GM10266 (cell line): ENCODE data around the gene HELZ2.

Experiments
- DNase-seq: peaks from one replicate; pipeline ENCODE4 v3.0.0; 2012; ENCODE audit errors: extremely low spot score
- TF ChIP-seq, protein P1 (sequence below): IDR thresholded peaks from 2 replicates; pipeline ENCODE4 v1.5.1; 2012; ENCODE audit warnings: mild to moderate bottlenecking, low read depth; ENCODE audit not compliant: control insufficient read depth, insufficient read depth; ENCODE audit errors: missing control alignments

HELZ2 gene

DNA sequence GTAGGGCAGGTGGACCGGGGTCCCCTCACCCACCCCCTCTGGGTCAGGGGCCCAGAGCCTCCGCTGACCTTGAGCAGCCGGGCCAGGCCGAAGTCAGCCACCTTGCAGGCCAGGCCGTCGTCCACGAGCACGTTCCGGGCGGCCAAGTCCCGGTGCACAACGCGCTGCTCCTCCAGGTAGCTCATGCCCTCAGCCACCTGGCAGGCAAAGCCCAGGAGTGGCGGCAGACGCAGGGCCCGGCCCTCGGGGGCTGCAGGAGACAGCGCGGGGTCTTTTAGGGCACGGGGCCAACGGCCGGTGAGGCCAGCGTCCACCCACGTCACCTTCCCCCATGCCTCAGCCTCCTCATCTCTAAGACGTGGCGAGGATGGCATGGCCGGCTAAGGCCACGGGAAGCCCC is 32.7 kb downstream of the HELZ2 start:
- DNase-seq = no peak
- TF ChIP-seq, protein P1, sequence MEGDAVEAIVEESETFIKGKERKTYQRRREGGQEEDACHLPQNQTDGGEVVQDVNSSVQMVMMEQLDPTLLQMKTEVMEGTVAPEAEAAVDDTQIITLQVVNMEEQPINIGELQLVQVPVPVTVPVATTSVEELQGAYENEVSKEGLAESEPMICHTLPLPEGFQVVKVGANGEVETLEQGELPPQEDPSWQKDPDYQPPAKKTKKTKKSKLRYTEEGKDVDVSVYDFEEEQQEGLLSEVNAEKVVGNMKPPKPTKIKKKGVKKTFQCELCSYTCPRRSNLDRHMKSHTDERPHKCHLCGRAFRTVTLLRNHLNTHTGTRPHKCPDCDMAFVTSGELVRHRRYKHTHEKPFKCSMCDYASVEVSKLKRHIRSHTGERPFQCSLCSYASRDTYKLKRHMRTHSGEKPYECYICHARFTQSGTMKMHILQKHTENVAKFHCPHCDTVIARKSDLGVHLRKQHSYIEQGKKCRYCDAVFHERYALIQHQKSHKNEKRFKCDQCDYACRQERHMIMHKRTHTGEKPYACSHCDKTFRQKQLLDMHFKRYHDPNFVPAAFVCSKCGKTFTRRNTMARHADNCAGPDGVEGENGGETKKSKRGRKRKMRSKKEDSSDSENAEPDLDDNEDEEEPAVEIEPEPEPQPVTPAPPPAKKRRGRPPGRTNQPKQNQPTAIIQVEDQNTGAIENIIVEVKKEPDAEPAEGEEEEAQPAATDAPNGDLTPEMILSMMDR = no peak

DNA sequence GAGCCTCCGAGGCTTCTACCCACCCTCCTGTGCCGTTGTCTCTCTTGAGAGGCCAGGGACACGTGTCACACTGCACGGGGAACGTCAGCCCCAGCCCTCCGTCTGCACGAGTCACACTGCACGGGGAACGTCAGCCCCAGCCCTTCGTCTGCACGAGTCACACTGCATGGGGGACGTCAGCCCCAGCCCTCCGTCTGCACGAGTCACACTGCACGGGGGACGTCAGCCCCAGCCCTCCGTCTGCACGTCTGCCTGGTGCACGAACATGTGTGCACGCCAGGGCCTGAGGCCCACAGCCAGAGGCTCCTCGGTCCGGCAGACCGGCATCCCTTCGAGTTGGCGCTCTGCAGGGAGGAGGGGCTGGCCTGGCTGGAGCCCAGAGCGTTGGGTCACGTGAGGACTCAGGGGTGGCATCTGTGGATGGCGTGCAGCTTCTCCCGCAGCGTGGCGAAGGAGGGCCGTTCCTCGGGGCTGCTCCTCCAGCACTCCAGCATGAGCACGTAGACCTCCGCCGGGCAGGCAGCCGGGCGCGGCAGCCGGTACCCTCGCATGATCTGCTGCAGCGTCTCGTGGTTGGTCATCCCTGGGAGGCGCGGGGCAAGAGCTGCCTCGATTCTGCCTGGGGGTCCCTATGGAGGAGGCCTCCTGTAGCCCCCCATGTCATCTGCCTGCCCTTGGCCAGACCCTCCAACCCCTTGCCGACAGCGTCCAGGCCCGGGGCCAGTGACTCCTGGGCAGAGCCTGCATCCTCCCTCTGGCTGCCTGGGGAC is 33.4 kb downstream of the HELZ2 start:
- TF ChIP-seq, protein P1 = no peak
- no peak for DNase-seq

- TF ChIP-seq, protein P1 = no peak
Measured at GRCh38 chr20:63539441-63540370, 34.3 kb downstream of the HELZ2 start.

GRCh38 chr20:63539092-63539430 is 35.0 kb downstream of the HELZ2 start:
- TF ChIP-seq, protein P1 = no peak
- no peak for DNase-seq

More at GRCh38 chr20:63539441-63540370, 34.3 kb downstream of the HELZ2 start:
- no peak for DNase-seq

DNA sequence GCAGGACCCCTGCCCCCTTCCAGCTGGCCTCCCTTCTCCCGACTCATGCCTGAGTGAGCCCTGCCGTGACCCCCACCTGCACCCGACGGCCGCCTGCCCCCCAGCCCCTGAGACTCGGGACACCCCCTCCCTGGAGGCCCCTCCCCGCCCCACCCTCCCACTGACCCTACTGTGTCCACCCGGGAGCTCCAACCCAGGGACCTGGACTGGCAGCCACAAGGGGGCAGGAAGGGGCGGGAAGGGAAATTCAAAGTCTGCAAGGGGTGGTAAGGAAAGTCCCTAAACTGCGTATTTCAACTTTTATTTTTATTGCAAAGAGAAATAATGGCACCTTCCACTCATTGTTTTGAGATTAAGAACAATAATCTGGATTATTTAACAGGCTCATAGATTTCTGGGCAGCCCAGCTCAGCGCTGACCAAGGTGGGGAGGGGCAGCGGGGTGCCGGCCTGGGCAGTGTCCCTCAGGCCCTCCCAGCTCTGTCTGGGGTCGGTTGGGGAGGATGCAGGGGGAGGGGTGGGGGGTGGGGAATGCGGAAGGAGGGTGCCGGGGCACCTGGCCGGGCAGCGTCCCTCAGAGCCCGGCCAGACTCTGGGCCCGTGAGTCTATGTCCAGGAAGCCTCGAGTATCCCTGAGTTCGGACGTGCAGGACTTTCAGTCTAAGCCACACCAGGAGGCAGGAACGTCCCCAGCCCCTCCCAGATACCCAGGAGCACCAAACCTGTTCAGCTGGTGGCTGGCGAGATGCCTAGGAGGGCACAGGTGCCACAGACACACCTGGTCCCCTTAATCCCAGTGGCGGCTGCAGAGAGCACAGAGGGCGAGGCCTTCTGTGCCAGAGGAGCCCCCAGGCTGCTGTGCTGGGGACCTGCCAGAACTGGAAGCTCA is 35.6 kb downstream of the HELZ2 start:
- TF ChIP-seq, protein P1 = peak; percentile 22
- peak; percentile 76 for DNase-seq

GRCh38 chr20:63537525-63538203 is 36.4 kb downstream of the HELZ2 start:
- peak; percentile 100 for DNase-seq
- TF ChIP-seq, protein P1 = peak; percentile 98
